HPDE6-E6E7 (cell line): Measurements from ENCODE around the gene ZNF682.
"Not testable (repeated sequence)": the region's sequence is repeated elsewhere in the genome, so short reads cannot be mapped to it uniquely, and the experiment has no call there.

ENCODE experiments used
- DNase-seq: peaks from one replicate; pipeline ENCODE4 v3.0.0; 2011; ENCODE audit warnings: missing footprints; ENCODE audit errors: extremely low spot score

Gene ZNF682

DNA sequence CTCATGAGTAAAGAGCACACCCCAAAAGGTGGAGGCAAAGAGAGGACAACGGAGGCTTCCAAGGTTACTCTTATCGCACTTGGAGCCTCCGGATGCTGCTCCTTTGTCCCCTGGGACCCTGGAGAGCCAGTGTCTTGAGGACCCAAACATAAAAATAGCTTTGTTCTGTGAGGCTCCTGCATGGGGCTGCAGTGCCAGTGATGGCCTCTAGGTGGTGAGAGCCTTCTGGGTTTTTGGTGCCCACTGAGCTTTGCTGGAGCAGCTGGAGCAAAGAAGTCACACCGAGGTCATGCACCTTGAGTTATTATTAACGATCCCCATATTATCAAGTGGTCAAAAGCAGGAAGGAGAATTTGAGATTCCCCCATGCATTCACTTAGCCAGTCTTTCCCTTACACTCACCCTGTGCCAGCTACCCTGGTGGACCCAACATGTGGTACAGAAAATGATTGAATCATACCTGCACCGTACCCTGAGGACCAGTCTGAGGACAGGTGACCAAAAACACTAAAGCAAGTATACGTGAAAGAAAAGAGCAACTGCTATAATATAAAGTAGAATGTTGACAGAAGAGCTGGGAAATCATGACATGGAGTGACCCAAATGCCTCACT lies 41.5 kb downstream of the ZNF682 start:
- DNase-seq: no peak

- no peak for DNase-seq
These were observed 72.4 kb downstream of the ZNF682 start for GRCh38 chr19:19966862-19967261.

DNA sequence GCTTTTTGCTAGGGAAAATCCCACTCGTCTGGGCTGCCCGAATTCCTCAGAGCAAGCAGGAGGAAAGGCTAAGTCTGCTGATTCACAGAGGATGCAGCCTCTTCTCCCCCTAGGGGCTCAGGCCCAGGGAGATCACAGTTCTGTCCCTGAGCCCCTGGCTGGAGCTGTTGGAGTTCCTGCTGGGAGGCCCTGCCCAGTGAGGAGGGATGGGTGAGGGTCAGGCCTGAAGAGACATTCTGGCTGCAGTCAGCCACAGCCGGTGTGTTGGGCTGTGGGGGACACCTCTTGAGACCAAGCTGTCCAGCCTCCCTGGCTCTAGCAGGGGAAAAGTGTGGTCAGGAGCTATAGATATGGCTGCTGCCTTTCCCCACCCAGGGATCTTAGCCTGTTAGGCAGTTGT lies 73.2 kb downstream of the ZNF682 start:
- not testable (repeated sequence) for DNase-seq

GRCh38 chr19:19964416-19964815 lies 74.9 kb downstream of the ZNF682 start:
- DNase-seq: no peak

- DNase-seq: not testable (repeated sequence)
These were observed 80.0 kb downstream of the ZNF682 start for GRCh38 chr19:19959151-19959799.

- DNase-seq: not testable (repeated sequence)
These were observed 81.5 kb downstream of the ZNF682 start for GRCh38 chr19:19957766-19958165.

DNA sequence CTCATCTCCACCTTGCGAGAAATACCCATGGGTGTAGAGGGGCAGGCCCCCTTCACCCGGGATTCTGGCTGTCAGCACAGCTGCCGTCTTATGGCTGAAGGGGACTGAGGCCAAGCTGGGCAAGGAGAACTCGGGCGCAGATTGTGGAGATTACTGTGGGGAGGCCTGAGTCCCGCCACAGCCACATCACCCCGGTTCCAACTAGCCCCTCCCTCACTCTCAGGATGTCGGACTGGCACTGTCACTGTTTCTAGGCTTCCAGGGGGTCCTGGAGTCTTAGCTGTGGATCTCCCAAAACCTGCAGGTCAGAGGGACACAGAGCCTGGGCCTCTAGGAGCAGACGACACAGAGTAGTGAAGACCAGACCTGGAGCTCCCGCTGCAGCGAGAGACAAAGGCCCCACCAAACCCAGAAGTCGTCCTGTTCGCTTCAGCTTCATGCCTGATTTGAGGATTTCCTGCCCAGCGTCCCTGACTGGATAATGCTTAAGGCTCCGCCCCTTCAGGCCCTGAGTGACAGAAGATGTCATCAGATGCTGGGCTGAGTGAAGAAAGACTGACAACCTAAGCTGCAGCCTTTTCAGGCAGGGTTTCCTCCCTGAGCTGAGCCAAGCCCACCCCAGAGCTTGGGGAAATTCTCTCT lies 82.8 kb downstream of the ZNF682 start:
- no peak for DNase-seq

DNA sequence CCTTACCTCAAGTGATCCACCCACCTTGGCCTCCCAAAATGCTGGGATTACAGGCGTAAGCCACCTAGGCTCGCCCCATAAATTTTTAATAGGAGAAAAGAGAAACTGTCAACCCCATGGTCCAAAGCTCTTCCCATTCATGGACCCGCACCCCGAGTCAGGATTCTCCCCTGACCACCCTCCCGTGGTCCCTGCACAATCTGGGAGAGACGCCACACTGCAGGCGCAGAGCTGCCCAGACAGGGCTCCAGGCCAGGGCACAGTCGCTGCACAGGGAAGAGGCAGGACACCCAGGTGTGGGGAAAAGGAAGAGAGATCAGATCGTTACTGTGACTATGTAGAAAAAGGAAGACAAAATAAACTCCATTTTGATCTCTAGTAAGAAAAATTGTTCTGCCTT lies 84.1 kb downstream of the ZNF682 start:
- no peak for DNase-seq
